H1 (cell line): Measurements from ENCODE around the gene C1orf52. TPM values are rescaled to one million over a fixed set of nuclear protein-coding genes. Genes with fewer than 3 reads are reported as not detected.

Experiments
- CTCF ChIA-PET: fragments of 300-600 bp; sonication (Branson Sonifier 250); formaldehyde crosslinking; loops from one replicate; lab custom pipeline; 2021; ENCODE audit not compliant: partially characterized antibody; lab: Charles Lee
- POLR2A ChIA-PET: fragments of 300-600 bp; sonication (Branson Sonifier 250); formaldehyde crosslinking; loops from one replicate; lab custom pipeline; 2021; ENCODE audit warnings: inconsistent platforms; ENCODE audit not compliant: partially characterized antibody; lab: Charles Lee
- DNase-seq, 2 experiments: peaks; one replicate each; pipeline versions ENCODE4 v3.0.0 to v3.0.0-alpha.2; 2010 to 2022; ENCODE audit warnings: low spot score in 2 of 2, low read depth in 1 of 2, mixed read lengths in 1 of 2
- FAIRE-seq: peaks from 2 replicates; lab custom pipeline; 2011; peaks lifted over from hg19 to GRCh38; lab: Jason Lieb, UNC
- H2AFZ ChIP-seq: 2 replicates; pipeline ENCODE4 v1.8.1; 2012; ENCODE audit warnings: low read length, inconsistent platforms
- H2AK5ac ChIP-seq: 2 replicates; pipeline ENCODE4 v1.6.1; 2013; ENCODE audit warnings: low read depth, low read length
- H2BK120ac ChIP-seq: replicated peaks from 2 replicates; pipeline ENCODE3; 2013; ENCODE audit warnings: low read depth, low read length, inconsistent platforms
- H2BK12ac ChIP-seq: 2 replicates; pipeline ENCODE4 v1.6.1; 2013; ENCODE audit warnings: low read depth, low read length
- H2BK15ac ChIP-seq: 2 replicates; pipeline ENCODE4 v1.6.1; 2013; ENCODE audit warnings: low read length
- H2BK20ac ChIP-seq: 2 replicates; pipeline ENCODE4 v1.6.1; 2013; ENCODE audit warnings: low read length
- H2BK5ac ChIP-seq: 2 replicates; pipeline ENCODE4 v1.6.1; 2013; ENCODE audit warnings: low read depth, low read length
- H3K14ac ChIP-seq: 2 replicates; pipeline ENCODE4 v1.6.1; 2013; ENCODE audit warnings: inconsistent platforms; ENCODE audit not compliant: insufficient read length
- H3K18ac ChIP-seq: 2 replicates; pipeline ENCODE4 v1.6.1; 2013; ENCODE audit warnings: low read length; ENCODE audit errors: extremely low read depth
- H3K23ac ChIP-seq: 2 replicates; pipeline ENCODE4 v1.6.1; 2013; ENCODE audit warnings: inconsistent platforms; ENCODE audit not compliant: insufficient read length
- H3K23me2 ChIP-seq: 2 replicates; pipeline ENCODE4 v1.6.1; 2013; ENCODE audit warnings: low read depth, low read length
- H3K27ac ChIP-seq: 2 replicates; pipeline ENCODE4 v1.6.1; 2011; ENCODE audit warnings: low read depth, low read length, inconsistent platforms
- H3K27me3 ChIP-seq, 4 experiments: replicated peaks in 1 of 4; 1 replicate in 1 of 4; 2 replicates in 3 of 4; pipeline versions ENCODE4 v1.6.1 to v1.8.1; 2011 to 2013; ENCODE audit warnings: low read length in 3 of 4, mild to moderate bottlenecking in 3 of 4, inconsistent platforms in 2 of 4, mixed read lengths in 2 of 4, moderate library complexity in 1 of 4; ENCODE audit not compliant: control insufficient read depth in 3 of 4, insufficient read depth in 3 of 4; ENCODE audit errors: extremely low read depth in 1 of 4
- H3K36me3 ChIP-seq, 4 experiments: 2 replicates each; pipeline versions ENCODE4 v1.6.1 to v1.8.1; 2011 to 2013; ENCODE audit warnings: mild to moderate bottlenecking in 4 of 4, low read length in 3 of 4, moderate library complexity in 2 of 4, control low read depth in 1 of 4, inconsistent platforms in 1 of 4; ENCODE audit not compliant: insufficient read depth in 4 of 4, control insufficient read depth in 2 of 4
- H3K4ac ChIP-seq: replicated peaks from 2 replicates; pipeline ENCODE3; 2013; ENCODE audit warnings: low read length, low read depth, mixed read lengths, inconsistent platforms; ENCODE audit not compliant: insufficient read length
- H3K4me1 ChIP-seq, 4 experiments: replicated peaks in 1 of 4; 1 replicate in 1 of 4; 2 replicates in 3 of 4; pipeline versions ENCODE4 v1.6.1 to v1.8.1; 2011 to 2013; ENCODE audit warnings: low read length in 3 of 4, inconsistent platforms in 2 of 4, mixed read lengths in 1 of 4; ENCODE audit not compliant: insufficient read depth in 4 of 4, control insufficient read depth in 3 of 4
- H3K4me2 ChIP-seq, 2 experiments: 2 replicates each; pipeline versions ENCODE4 v1.6.1 to v1.8.1; 2011 to 2013; ENCODE audit warnings: low read depth in 2 of 2, low read length in 2 of 2, control low read depth in 1 of 2, inconsistent platforms in 1 of 2, mild to moderate bottlenecking in 1 of 2; ENCODE audit not compliant: insufficient read depth in 1 of 2
- H3K4me3 ChIP-seq, 4 experiments: fragments of 200-600, 300-600 bp in 1 of 4; sonication (generic), shearing (Covaris generic), sonication (Bioruptor Twin) in 1 of 4; 2 replicates each; pipeline versions ENCODE4 v1.5.1 to v1.8.1; 2011 to 2016; ENCODE audit warnings: low read length in 4 of 4, low read depth in 3 of 4, control low read depth in 2 of 4, inconsistent platforms in 2 of 4, mild to moderate bottlenecking in 2 of 4, mixed read lengths in 1 of 4, moderate library complexity in 1 of 4; ENCODE audit not compliant: insufficient read depth in 2 of 4; ENCODE audit errors: extremely low read depth in 1 of 4
- H3K56ac ChIP-seq: replicated peaks from 2 replicates; pipeline ENCODE3; 2013; ENCODE audit warnings: low read depth, mild to moderate bottlenecking, mixed read lengths, low read length, inconsistent platforms; ENCODE audit not compliant: insufficient read length
- H3K79me1 ChIP-seq: 2 replicates; pipeline ENCODE4 v1.6.1; 2013; ENCODE audit warnings: low read depth, low read length, control low read depth
- H3K79me2 ChIP-seq, 2 experiments: 2 replicates each; pipeline versions ENCODE4 v1.6.1 to v1.8.1; 2012 to 2013; ENCODE audit warnings: low read length in 2 of 2, mild to moderate bottlenecking in 2 of 2, inconsistent platforms in 1 of 2; ENCODE audit not compliant: insufficient read depth in 2 of 2, control insufficient read depth in 1 of 2
- H3K9ac ChIP-seq, 4 experiments: replicated peaks in 1 of 4; 1 replicate in 1 of 4; 2 replicates in 3 of 4; pipeline versions ENCODE4 v1.6.1 to v1.8.1; 2011 to 2013; ENCODE audit warnings: low read depth in 3 of 4, low read length in 3 of 4, control low read depth in 2 of 4, mild to moderate bottlenecking in 2 of 4, moderate library complexity in 2 of 4, inconsistent platforms in 1 of 4; ENCODE audit errors: extremely low read depth in 1 of 4
- H3K9me3 ChIP-seq, 2 experiments: 2 replicates each; pipeline versions ENCODE4 v1.6.1 to v1.8.1; 2012 to 2013; ENCODE audit warnings: mild to moderate bottlenecking in 2 of 2, moderate library complexity in 2 of 2, control low read depth in 1 of 2, inconsistent platforms in 1 of 2, low read depth in 1 of 2, low read length in 1 of 2, mixed read lengths in 1 of 2; ENCODE audit not compliant: insufficient read depth in 2 of 2
- H4K20me1 ChIP-seq, 2 experiments: replicated peaks in 1 of 2; 2 replicates each; pipeline versions ENCODE3 to v1.8.1; 2011 to 2013; ENCODE audit warnings: inconsistent platforms in 2 of 2, low read length in 2 of 2, mild to moderate bottlenecking in 1 of 2; ENCODE audit not compliant: insufficient read depth in 2 of 2, control insufficient read depth in 1 of 2
- H4K5ac ChIP-seq: 2 replicates; pipeline ENCODE4 v1.6.1; 2013; ENCODE audit warnings: low read length, low read depth, mixed read lengths, inconsistent platforms; ENCODE audit not compliant: insufficient read length
- H4K8ac ChIP-seq: 2 replicates; pipeline ENCODE4 v1.8.0; 2013; ENCODE audit warnings: mild to moderate bottlenecking, moderate library complexity, low read length, inconsistent platforms; ENCODE audit not compliant: insufficient read depth; ENCODE audit errors: extremely low read depth
- H4K91ac ChIP-seq: replicated peaks from 2 replicates; pipeline ENCODE3; 2013; ENCODE audit warnings: low read length, mixed read lengths, inconsistent platforms; ENCODE audit not compliant: insufficient read length
- BCL11A ChIP-seq, 2 experiments: IDR thresholded peaks; one replicate each; pipeline ENCODE4 v1.6.1; 2011; ENCODE audit warnings: low read depth in 2 of 2, low read length in 2 of 2, mild to moderate bottlenecking in 2 of 2
- CEBPB ChIP-seq: IDR thresholded peaks from 2 replicates; pipeline ENCODE4 v1.6.1; 2012; ENCODE audit warnings: low read depth, low read length
- HDAC2 ChIP-seq, 2 experiments: fragments of 300-600 bp in 1 of 2; sonication (generic) in 1 of 2; IDR thresholded peaks; 2 replicates each; pipeline ENCODE4 v1.6.1; 2011 to 2012; ENCODE audit warnings: low read depth in 2 of 2, low read length in 2 of 2, mild to moderate bottlenecking in 2 of 2, moderate library complexity in 2 of 2, borderline replicate concordance in 1 of 2, inconsistent platforms in 1 of 2
- KDM4A ChIP-seq: IDR thresholded peaks from one replicate; pipeline ENCODE4 v1.7.1; 2012; ENCODE audit warnings: low read depth, mild to moderate bottlenecking, moderate library complexity, low read length, inconsistent platforms; ENCODE audit not compliant: severe bottlenecking
- NANOG ChIP-seq: IDR thresholded peaks from 2 replicates; pipeline ENCODE4 v1.6.1; 2011; ENCODE audit warnings: low read length, low read depth, mild to moderate bottlenecking, inconsistent platforms; ENCODE audit not compliant: insufficient read depth, poor library complexity, severe bottlenecking
- SIX5 ChIP-seq: IDR thresholded peaks from 2 replicates; pipeline ENCODE4 v1.6.1; 2011; ENCODE audit warnings: mild to moderate bottlenecking, low read depth, low read length
- SP2 ChIP-seq: IDR thresholded peaks from 2 replicates; pipeline ENCODE4 v1.6.1; 2012; ENCODE audit warnings: mild to moderate bottlenecking, low read length, inconsistent platforms
- TAF7 ChIP-seq: optimal IDR thresholded peaks from 2 replicates; pipeline ENCODE3; 2011; ENCODE audit warnings: low read depth, mild to moderate bottlenecking, inconsistent platforms, low read length, moderate library complexity, borderline replicate concordance
- TBP ChIP-seq: IDR thresholded peaks from 2 replicates; pipeline ENCODE4 v1.6.1; 2011; ENCODE audit warnings: low read depth, low read length, improper control_type of control experiment
- TEAD4 ChIP-seq: IDR thresholded peaks from 2 replicates; pipeline ENCODE4 v1.6.1; 2012; ENCODE audit warnings: low read depth, low read length, inconsistent platforms, mixed read lengths
- WGBS, 2 experiments: shearing (Covaris generic) in 1 of 2; methylation state at CpG; one replicate each; pipeline versions ENCODE4 v1.1.6 to v1.1.7; 2013 to 2015; ENCODE audit warnings: low lambda C conversion rate in 2 of 2, mixed read lengths in 2 of 2, inconsistent platforms in 1 of 2, low coverage in 1 of 2, missing lambda C conversion rate in 1 of 2; ENCODE audit not compliant: insufficient replicate concordance in 2 of 2, insufficient coverage in 1 of 2, insufficient read length in 1 of 2; ENCODE audit errors: extremely low coverage in 1 of 2, missing lambda C conversion rate in 1 of 2; 5-methylcytosine and 5-hydroxymethylcytosine counted together
- polyA plus RNA-seq, 7 experiments: library from polyadenylated mRNA; depleted of rRNA in 3 of 7; stranded (reverse) in 5 of 7; unstranded in 2 of 7; fragments of >200 nt in 5 of 7; fragments of 200-250 nt in 2 of 7; gene quantifications; 1 replicate in 5 of 7; 2 replicates in 1 of 7; 4 replicates in 1 of 7; pipeline versions ENCODE4 v1.2.1 to v1.2.3, GENCODE V29; 2011 to 2013; ENCODE audit warnings: missing spikeins in 2 of 7, mixed read lengths in 2 of 7
- total RNA-seq: library from RNA; stranded (reverse); fragmentation: NEBNext Ultra II Directional; extraction: Animal tissue kit (Norgen Biotek cat#: 25700); gene quantifications from 2 replicates; pipeline ENCODE4 v1.2.1, GENCODE V29; 2021
- TF ChIP-seq, protein P1 (sequence below): IDR thresholded peaks from 2 replicates; pipeline ENCODE4 v1.6.1; 2011; ENCODE audit warnings: low read depth, mild to moderate bottlenecking, low read length; ENCODE audit not compliant: insufficient read depth
- TF ChIP-seq, protein P2 (sequence below): IDR thresholded peaks from 2 replicates; pipeline ENCODE4 v1.6.1; 2012; ENCODE audit warnings: inconsistent platforms

Gene C1orf52
- total and polyA plus RNA-seq, 2 of the 8 experiments (the other 6 are each of a cell fraction or from before 2014, with no cell fraction given) = 29.2 to 39.1 TPM

- peaks cover 0 to 2% (median 0%) of the 10 kb centered on the region in 4 experiments; a peak in 1 of 7 replicates for H3K4me1 ChIP-seq
- no peak overlapping the region for H4K5ac ChIP-seq
- H2BK20ac ChIP-seq = no peak overlapping the region
- no peaks in the 10 kb centered on the region for H3K27me3 ChIP-seq
- no peak overlapping the region for H3K9ac ChIP-seq
- no peak overlapping the region for H3K18ac ChIP-seq
- H2BK15ac ChIP-seq = no peak overlapping the region
- H3K79me1 ChIP-seq = no peaks in the 10 kb centered on the region
- H3K79me2 ChIP-seq = no peaks in the 10 kb centered on the region
- no peak overlapping the region for H2BK5ac ChIP-seq
- WGBS, 2 experiments = 83% methylated on average over 3 of the region's 3 CpGs; no CpG with 5 or more reads in 1 of the 2 experiments
- H4K20me1 ChIP-seq = no peaks in the 10 kb centered on the region
- no peak overlapping the region for H2AFZ ChIP-seq
- H3K23me2 ChIP-seq = no peaks in the 10 kb centered on the region
- H2AK5ac ChIP-seq = no peak overlapping the region
- no peak for TF ChIP-seq NANOG
- TF ChIP-seq BCL11A (IDR thresholded peaks at IDR 0.05; ENCODE audit: low read depth in 2 of 2, low read length in 2 of 2) = no peak
- TF ChIP-seq, protein P1, sequence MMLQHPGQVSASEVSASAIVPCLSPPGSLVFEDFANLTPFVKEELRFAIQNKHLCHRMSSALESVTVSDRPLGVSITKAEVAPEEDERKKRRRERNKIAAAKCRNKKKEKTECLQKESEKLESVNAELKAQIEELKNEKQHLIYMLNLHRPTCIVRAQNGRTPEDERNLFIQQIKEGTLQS = no peak
- TF ChIP-seq CEBPB = no peak
- TF ChIP-seq HDAC2 (IDR thresholded peaks at IDR 0.05; ENCODE audit: borderline replicate concordance in 1 of 2, low read depth in 2 of 2, low read length in 2 of 2) = no peak
- TF ChIP-seq KDM4A = no peak
- TF ChIP-seq, protein P2, sequence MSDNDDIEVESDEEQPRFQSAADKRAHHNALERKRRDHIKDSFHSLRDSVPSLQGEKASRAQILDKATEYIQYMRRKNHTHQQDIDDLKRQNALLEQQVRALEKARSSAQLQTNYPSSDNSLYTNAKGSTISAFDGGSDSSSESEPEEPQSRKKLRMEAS = no peak
- no peak for TF ChIP-seq TBP
- no peak for TF ChIP-seq TEAD4
- TF ChIP-seq SP2 = no peak
- no peak for TF ChIP-seq SIX5
- no peak for TF ChIP-seq TAF7
- no peak overlapping the region for H3K56ac ChIP-seq
- H3K27ac ChIP-seq = no peak overlapping the region
- ChIA-PET CTCF (interaction anchor here (1.0 to 5.8 kb wide), 5 partner anchors 11 to 398 kb away, joined by 3 to 26 read pairs (median 5); no protein-coding TSS in a partner anchor), POLR2A (interaction anchor here (1.2 to 1.6 kb wide), 2 partner anchors 12 to 26 kb away, joined by 3 to 4 read pairs; no protein-coding TSS in a partner anchor)
- DNase-seq (no peak), FAIRE-seq (no peak)
- no peaks in the 10 kb centered on the region for H3K36me3 ChIP-seq
- no peak overlapping the region for H3K14ac ChIP-seq
- H3K4me2 ChIP-seq = no peak overlapping the region
- no peak overlapping the region for H3K4me3 ChIP-seq
- H3K23ac ChIP-seq = no peak overlapping the region
- H3K9me3 ChIP-seq = no peaks in the 10 kb centered on the region
- no peak overlapping the region for H4K8ac ChIP-seq
- H3K4ac ChIP-seq = no peak overlapping the region
- no peak overlapping the region for H2BK120ac ChIP-seq
- no peak overlapping the region for H4K91ac ChIP-seq
- H2BK12ac ChIP-seq = no peak overlapping the region
Observed at GRCh38 chr1:85295006-85295431, 35.6 kb upstream of the C1orf52 start.
